ENCODE measurements around the gene RAB1B.

Gene RAB1B

GRCh38 chr11:66326261-66327111 is 58.0 kb downstream of the RAB1B start:
- Histone ChIP-seq H3K4me1 (peaks cover 53 to 96% (median 89%) of the 10 kb centered on the region in 10 experiments), H3K9ac (peak overlapping the region; percentile 67 to 93 (median 84)), H3K36me3 (peaks cover 0 to 3% (median 0%) of the 10 kb centered on the region in 11 experiments; a peak in 2 of 22 replicates), H3K27me3 (no peaks in the 10 kb centered on the region), H3K4me3 (peak overlapping the region in 8 of 10 experiments; percentile 27 to 59 (median 48); a peak in 14 of 20 replicates), H3K9me3 (replicated peaks in 1 of 11) (peaks cover 0 to 6% (median 4%) of the 10 kb centered on the region in 11 experiments; a peak in 7 of 22 replicates), H3K4me2 (peak overlapping the region; percentile 74 to 98 (median 94)), H3K27ac (peak overlapping the region; percentile 63 to 100 (median 95)), H4K20me1 (no peaks in the 10 kb centered on the region)
- TF ChIP-seq Cebpa-rat (IDR thresholded peaks at IDR 0.05): no peak
